HepG2 (cell line): ENCODE results near the gene KLRF2. TPM values are rescaled to one million over a fixed set of nuclear protein-coding genes. Genes with fewer than 3 reads are reported as not detected.

Source experiments
- ELF4 ChIP-seq: sonication (generic); formaldehyde crosslinking; IDR thresholded peaks from 2 replicates; pipeline ENCODE4 v1.5.0; 2020; ENCODE audit warnings: missing genetic modification reagents, mild to moderate bottlenecking, moderate library complexity, borderline replicate concordance
- NFIC ChIP-seq: IDR thresholded peaks from 2 replicates; pipeline ENCODE4 v1.6.1; 2012; ENCODE audit warnings: mild to moderate bottlenecking, low read length, inconsistent platforms
- SMAD9 ChIP-seq: sonication (generic); formaldehyde crosslinking; IDR thresholded peaks from 2 replicates; pipeline ENCODE4 v1.5.1; 2020; ENCODE audit warnings: mild to moderate bottlenecking, missing genetic modification reagents
- ZNF337 ChIP-seq: sonication (generic); formaldehyde crosslinking; IDR thresholded peaks from 2 replicates; pipeline ENCODE4 v1.5.1; 2020; ENCODE audit warnings: missing genetic modification reagents, low read depth, mild to moderate bottlenecking, borderline replicate concordance
- ZNF350 ChIP-seq: sonication (generic); formaldehyde crosslinking; IDR thresholded peaks from 2 replicates; pipeline ENCODE4 v1.4.0; 2020; ENCODE audit warnings: mild to moderate bottlenecking, low read depth, missing genetic modification reagents, borderline replicate concordance
- ZNF430 ChIP-seq: sonication (generic); formaldehyde crosslinking; IDR thresholded peaks from 2 replicates; pipeline ENCODE4 v1.9.0; 2021; ENCODE audit warnings: mild to moderate bottlenecking, missing genetic modification reagents
- ZNF841 ChIP-seq: sonication (generic); formaldehyde crosslinking; IDR thresholded peaks from 2 replicates; pipeline ENCODE4 v1.8.1; 2023; ENCODE audit warnings: missing genetic modification reagents, borderline replicate concordance
- polyA plus RNA-seq, 8 experiments: library from polyadenylated mRNA; depleted of rRNA in 3 of 8; stranded (reverse) in 7 of 8; unstranded in 1 of 8; fragments of >200 nt; fragmentation: Illumina TruSeq in 4 of 8; extraction: Trizol in 4 of 8; gene quantifications; 2 replicates each; pipeline versions ENCODE4 v1.2.1 to v1.2.3, GENCODE V29; 2011 to 2016; ENCODE audit warnings: low read depth in 4 of 8, missing spikeins in 1 of 8, mixed read lengths in 1 of 8; ENCODE audit not compliant: insufficient read depth in 1 of 8
- total RNA-seq, 5 experiments: library from RNA; depleted of rRNA; stranded (reverse); fragments of >200 nt; fragmentation: Illumina TruSeq; extraction: Trizol; gene quantifications; 2 replicates each; pipeline ENCODE4 v1.2.3, GENCODE V29; 2016; ENCODE audit warnings: low read depth in 1 of 5
- TF ChIP-seq, protein P1 (sequence below): sonication (generic); formaldehyde crosslinking; IDR thresholded peaks from 2 replicates; pipeline ENCODE4 v1.5.0; 2020; ENCODE audit warnings: mild to moderate bottlenecking, missing genetic modification reagents, borderline replicate concordance
- TF ChIP-seq, protein P2 (sequence below): sonication (generic); formaldehyde crosslinking; conservative IDR thresholded peaks from 2 replicates; pipeline ENCODE4 v1.8.0; 2022; ENCODE audit warnings: mild to moderate bottlenecking, moderate library complexity, missing genetic modification reagents
- TF ChIP-seq, protein P3 (sequence below): sonication (generic); formaldehyde crosslinking; IDR thresholded peaks from 2 replicates; pipeline ENCODE4 v1.5.0; 2020; ENCODE audit warnings: missing genetic modification reagents
- TF ChIP-seq, protein P4 (sequence below): sonication (generic); formaldehyde crosslinking; IDR thresholded peaks from 2 replicates; pipeline ENCODE4 v1.5.1; 2020; ENCODE audit warnings: mild to moderate bottlenecking, moderate library complexity, missing genetic modification reagents

KLRF2 gene
- total and polyA plus RNA-seq, 2 of the 13 experiments (the other 11 are each of a cell fraction or from before 2014, with no cell fraction given): not detected

DNA sequence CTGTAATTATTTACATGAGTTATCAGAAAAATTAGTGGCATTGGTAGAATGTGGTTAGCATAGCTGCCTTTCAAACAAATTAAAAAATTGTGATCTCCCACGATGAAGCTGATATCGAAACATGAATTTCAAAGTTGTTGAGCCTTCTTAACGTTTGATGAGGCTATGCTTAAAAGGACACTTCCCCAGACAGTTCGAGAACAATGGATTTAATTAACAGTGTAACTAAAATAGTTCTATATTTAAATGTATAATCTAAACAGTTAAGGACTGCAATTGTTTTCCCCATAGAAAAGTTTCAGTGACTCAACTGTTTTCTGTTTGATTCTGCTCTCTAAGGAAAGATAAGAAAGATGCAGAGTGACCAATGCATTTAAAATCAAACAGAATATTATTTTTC, 13.8 kb upstream of the KLRF2 start (continued):
- TF ChIP-seq, protein P1, sequence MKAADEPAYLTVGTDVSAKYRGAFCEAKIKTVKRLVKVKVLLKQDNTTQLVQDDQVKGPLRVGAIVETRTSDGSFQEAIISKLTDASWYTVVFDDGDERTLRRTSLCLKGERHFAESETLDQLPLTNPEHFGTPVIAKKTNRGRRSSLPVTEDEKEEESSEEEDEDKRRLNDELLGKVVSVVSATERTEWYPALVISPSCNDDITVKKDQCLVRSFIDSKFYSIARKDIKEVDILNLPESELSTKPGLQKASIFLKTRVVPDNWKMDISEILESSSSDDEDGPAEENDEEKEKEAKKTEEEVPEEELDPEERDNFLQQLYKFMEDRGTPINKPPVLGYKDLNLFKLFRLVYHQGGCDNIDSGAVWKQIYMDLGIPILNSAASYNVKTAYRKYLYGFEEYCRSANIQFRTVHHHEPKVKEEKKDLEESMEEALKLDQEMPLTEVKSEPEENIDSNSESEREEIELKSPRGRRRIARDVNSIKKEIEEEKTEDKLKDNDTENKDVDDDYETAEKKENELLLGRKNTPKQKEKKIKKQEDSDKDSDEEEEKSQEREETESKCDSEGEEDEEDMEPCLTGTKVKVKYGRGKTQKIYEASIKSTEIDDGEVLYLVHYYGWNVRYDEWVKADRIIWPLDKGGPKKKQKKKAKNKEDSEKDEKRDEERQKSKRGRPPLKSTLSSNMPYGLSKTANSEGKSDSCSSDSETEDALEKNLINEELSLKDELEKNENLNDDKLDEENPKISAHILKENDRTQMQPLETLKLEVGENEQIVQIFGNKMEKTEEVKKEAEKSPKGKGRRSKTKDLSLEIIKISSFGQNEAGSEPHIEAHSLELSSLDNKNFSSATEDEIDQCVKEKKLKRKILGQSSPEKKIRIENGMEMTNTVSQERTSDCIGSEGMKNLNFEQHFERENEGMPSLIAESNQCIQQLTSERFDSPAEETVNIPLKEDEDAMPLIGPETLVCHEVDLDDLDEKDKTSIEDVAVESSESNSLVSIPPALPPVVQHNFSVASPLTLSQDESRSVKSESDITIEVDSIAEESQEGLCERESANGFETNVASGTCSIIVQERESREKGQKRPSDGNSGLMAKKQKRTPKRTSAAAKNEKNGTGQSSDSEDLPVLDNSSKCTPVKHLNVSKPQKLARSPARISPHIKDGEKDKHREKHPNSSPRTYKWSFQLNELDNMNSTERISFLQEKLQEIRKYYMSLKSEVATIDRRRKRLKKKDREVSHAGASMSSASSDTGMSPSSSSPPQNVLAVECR: no peak
- TF ChIP-seq, protein P2, sequence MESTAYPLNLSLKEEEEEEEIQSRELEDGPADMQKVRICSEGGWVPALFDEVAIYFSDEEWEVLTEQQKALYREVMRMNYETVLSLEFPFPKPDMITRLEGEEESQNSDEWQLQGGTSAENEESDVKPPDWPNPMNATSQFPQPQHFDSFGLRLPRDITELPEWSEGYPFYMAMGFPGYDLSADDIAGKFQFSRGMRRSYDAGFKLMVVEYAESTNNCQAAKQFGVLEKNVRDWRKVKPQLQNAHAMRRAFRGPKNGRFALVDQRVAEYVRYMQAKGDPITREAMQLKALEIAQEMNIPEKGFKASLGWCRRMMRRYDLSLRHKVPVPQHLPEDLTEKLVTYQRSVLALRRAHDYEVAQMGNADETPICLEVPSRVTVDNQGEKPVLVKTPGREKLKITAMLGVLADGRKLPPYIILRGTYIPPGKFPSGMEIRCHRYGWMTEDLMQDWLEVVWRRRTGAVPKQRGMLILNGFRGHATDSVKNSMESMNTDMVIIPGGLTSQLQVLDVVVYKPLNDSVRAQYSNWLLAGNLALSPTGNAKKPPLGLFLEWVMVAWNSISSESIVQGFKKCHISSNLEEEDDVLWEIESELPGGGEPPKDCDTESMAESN (CRISPR knock-in tag): no peak
- TF ChIP-seq ZNF337 (CRISPR knock-in tag): no peak
- TF ChIP-seq ZNF841 (CRISPR knock-in tag): no peak
- no peak for TF ChIP-seq ELF4 (CRISPR knock-in tag)
- TF ChIP-seq, protein P3, sequence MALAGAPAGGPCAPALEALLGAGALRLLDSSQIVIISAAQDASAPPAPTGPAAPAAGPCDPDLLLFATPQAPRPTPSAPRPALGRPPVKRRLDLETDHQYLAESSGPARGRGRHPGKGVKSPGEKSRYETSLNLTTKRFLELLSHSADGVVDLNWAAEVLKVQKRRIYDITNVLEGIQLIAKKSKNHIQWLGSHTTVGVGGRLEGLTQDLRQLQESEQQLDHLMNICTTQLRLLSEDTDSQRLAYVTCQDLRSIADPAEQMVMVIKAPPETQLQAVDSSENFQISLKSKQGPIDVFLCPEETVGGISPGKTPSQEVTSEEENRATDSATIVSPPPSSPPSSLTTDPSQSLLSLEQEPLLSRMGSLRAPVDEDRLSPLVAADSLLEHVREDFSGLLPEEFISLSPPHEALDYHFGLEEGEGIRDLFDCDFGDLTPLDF: no peak
- no peak for TF ChIP-seq ZNF350 (CRISPR knock-in tag)
- no peak for TF ChIP-seq ZNF430 (CRISPR knock-in tag)
- TF ChIP-seq, protein P4, sequence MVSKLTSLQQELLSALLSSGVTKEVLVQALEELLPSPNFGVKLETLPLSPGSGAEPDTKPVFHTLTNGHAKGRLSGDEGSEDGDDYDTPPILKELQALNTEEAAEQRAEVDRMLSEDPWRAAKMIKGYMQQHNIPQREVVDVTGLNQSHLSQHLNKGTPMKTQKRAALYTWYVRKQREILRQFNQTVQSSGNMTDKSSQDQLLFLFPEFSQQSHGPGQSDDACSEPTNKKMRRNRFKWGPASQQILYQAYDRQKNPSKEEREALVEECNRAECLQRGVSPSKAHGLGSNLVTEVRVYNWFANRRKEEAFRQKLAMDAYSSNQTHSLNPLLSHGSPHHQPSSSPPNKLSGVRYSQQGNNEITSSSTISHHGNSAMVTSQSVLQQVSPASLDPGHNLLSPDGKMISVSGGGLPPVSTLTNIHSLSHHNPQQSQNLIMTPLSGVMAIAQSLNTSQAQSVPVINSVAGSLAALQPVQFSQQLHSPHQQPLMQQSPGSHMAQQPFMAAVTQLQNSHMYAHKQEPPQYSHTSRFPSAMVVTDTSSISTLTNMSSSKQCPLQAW (CRISPR knock-in tag): no peak
- no peak for TF ChIP-seq SMAD9 (CRISPR knock-in tag)
- no peak for TF ChIP-seq NFIC
